ENCODE data around the gene PLAGL2. TPM values are rescaled to one million over a fixed set of nuclear protein-coding genes. Genes with fewer than 3 reads are reported as not detected.

The PLAGL2 gene
- total and polyA plus RNA-seq, 10 donors: 2.2 to 16.6 (median 12.1) TPM

GRCh38 chr20:32191873-32192272 lies 15.7 kb downstream of the PLAGL2 start:
- intact Hi-C loops (cut with DNase I; ENCODE audit: low total_unique reads): no loop called here
- Histone ChIP-seq H3K4me1 (peaks cover 7 to 61% (median 43%) of the 10 kb centered on the region in 6 donors), H3K4me3 (no peak overlapping the region), H3K9me3 (no peaks in the 10 kb centered on the region), H3K27me3 (replicated peaks in 1 of 7) (peaks cover 0 to 7% (median 0%) of the 10 kb centered on the region in 7 donors), H3K36me3 (peaks cover 0 to 53% (median 25%) of the 10 kb centered on the region in 6 donors), H3K27ac (peak overlapping the region in 5 of 8 donors; percentile 7 to 34 (median 26))
- no peak for DNase-seq
- no peak for TF ChIP-seq POLR2AphosphoS5 (IDR thresholded peaks at IDR 0.05)
- no peak for TF ChIP-seq POLR2A (IDR thresholded peaks at IDR 0.05)
- no peak for TF ChIP-seq CTCF (IDR thresholded peaks at IDR 0.05 in 8 of 11, conservative IDR thresholded peaks at IDR 0.05 in 3 of 11)

GRCh38 chr20:32191422-32191821 lies 16.1 kb downstream of the PLAGL2 start:
- intact Hi-C loops (cut with DNase I; ENCODE audit: low total_unique reads): no loop called here
- peak overlapping the region in 2 of 8 donors; percentile 7 to 34 for H3K27ac ChIP-seq
- 69 to 93% (median 74%) methylated on average over 3 of the region's 3 CpGs for WGBS, 5 donors
- H3K4me3 ChIP-seq: no peak overlapping the region
- peaks cover 0 to 7% (median 0%) of the 10 kb centered on the region in 7 donors for H3K27me3 ChIP-seq (replicated peaks in 1 of 7)
- H3K9me3 ChIP-seq: no peaks in the 10 kb centered on the region
- peaks cover 0 to 48% (median 21%) of the 10 kb centered on the region in 6 donors for H3K36me3 ChIP-seq
- peaks cover 7 to 61% (median 43%) of the 10 kb centered on the region in 6 donors for H3K4me1 ChIP-seq
- no peak for TF ChIP-seq CTCF (IDR thresholded peaks at IDR 0.05 in 8 of 11, conservative IDR thresholded peaks at IDR 0.05 in 3 of 11)
- no peak for TF ChIP-seq POLR2A (IDR thresholded peaks at IDR 0.05)
- TF ChIP-seq POLR2AphosphoS5 (IDR thresholded peaks at IDR 0.05): no peak
- no peak for DNase-seq

GRCh38 chr20:32190616-32191415 lies 16.7 kb downstream of the PLAGL2 start:
- peaks cover 7 to 61% (median 43%) of the 10 kb centered on the region in 6 donors for H3K4me1 ChIP-seq
- H3K4me3 ChIP-seq: peak overlapping the region in 6 of 8 donors; percentile 45 to 78 (median 51)
- peaks cover 0 to 7% (median 0%) of the 10 kb centered on the region in 7 donors for H3K27me3 ChIP-seq (replicated peaks in 1 of 7)
- peaks cover 0 to 42% (median 15%) of the 10 kb centered on the region in 6 donors for H3K36me3 ChIP-seq
- TF ChIP-seq POLR2A (IDR thresholded peaks at IDR 0.05) (no peak), CTCF (IDR thresholded peaks at IDR 0.05 in 8 of 11, conservative IDR thresholded peaks at IDR 0.05 in 3 of 11) (no peak), POLR2AphosphoS5 (IDR thresholded peaks at IDR 0.05) (no peak)
- intact Hi-C loops (cut with DNase I; ENCODE audit: low total_unique reads): no loop called here
- H3K27ac ChIP-seq: peak overlapping the region; percentile 42 to 77 (median 66)
- 40 to 63% (median 43%) methylated on average over 8 to 14 of the region's 14 CpGs for WGBS, 5 donors
- no peaks in the 10 kb centered on the region for H3K9me3 ChIP-seq
- no peak for DNase-seq
